Fibroblast of lung (primary cell): Measurements from ENCODE around the gene PPM1H. TPM values are rescaled to one million over a fixed set of nuclear protein-coding genes. Genes with fewer than 3 reads are reported as not detected.

Experiments
- DNase-seq, 2 donors: peaks; one replicate each; pipeline versions ENCODE4 v3.0.0 to v3.0.0-alpha.2; 2010; ENCODE audit warnings: low read depth in 2 of 2
- H2AFZ ChIP-seq: 2 replicates; pipeline ENCODE4 v1.5.1; 2012; ENCODE audit warnings: low read length, control low read depth, inconsistent platforms
- H3K27ac ChIP-seq: 2 replicates; pipeline ENCODE4 v1.5.1; 2011; ENCODE audit warnings: low read length, control low read depth; ENCODE audit not compliant: insufficient read depth
- H3K27me3 ChIP-seq: 2 replicates; pipeline ENCODE4 v1.5.1; 2011; ENCODE audit warnings: mild to moderate bottlenecking, low read length; ENCODE audit not compliant: control insufficient read depth, insufficient read depth
- H3K36me3 ChIP-seq: 2 replicates; pipeline ENCODE4 v1.5.1; 2011; ENCODE audit warnings: low read length; ENCODE audit not compliant: control insufficient read depth, insufficient read depth
- H3K4me1 ChIP-seq: 2 replicates; pipeline ENCODE4 v1.5.1; 2011; ENCODE audit warnings: low read length; ENCODE audit not compliant: control insufficient read depth, insufficient read depth; ENCODE audit errors: extremely low read depth
- H3K4me2 ChIP-seq: 2 replicates; pipeline ENCODE4 v1.5.1; 2011; ENCODE audit warnings: low read length, control low read depth; ENCODE audit not compliant: insufficient read depth; ENCODE audit errors: extremely low read depth
- H3K4me3 ChIP-seq, 4 experiments: fragments of 200-600 bp in 1 of 4; sonication (generic) in 1 of 4; replicated peaks in 1 of 4; 2 replicates each; pipeline ENCODE4 v1.5.1; 2011 to 2016; ENCODE audit warnings: low read length in 4 of 4, low read depth in 3 of 4, mild to moderate bottlenecking in 3 of 4, control low read depth in 2 of 4, inconsistent platforms in 1 of 4, mixed read lengths in 1 of 4; ENCODE audit not compliant: insufficient read depth in 1 of 4; ENCODE audit errors: control extremely low read depth in 1 of 4
- H3K79me2 ChIP-seq: 2 replicates; pipeline ENCODE4 v1.5.1; 2012; ENCODE audit warnings: mild to moderate bottlenecking, low read length, inconsistent platforms; ENCODE audit not compliant: control insufficient read depth, insufficient read depth
- H3K9ac ChIP-seq: 2 replicates; pipeline ENCODE4 v1.5.1; 2011; ENCODE audit warnings: mild to moderate bottlenecking, low read length, control low read depth; ENCODE audit not compliant: insufficient read depth
- H3K9me3 ChIP-seq: 2 replicates; pipeline ENCODE4 v1.5.1; 2012; ENCODE audit warnings: low read depth, low read length; ENCODE audit not compliant: control insufficient read depth, insufficient read depth
- H4K20me1 ChIP-seq: 2 replicates; pipeline ENCODE4 v1.5.1; 2011; ENCODE audit warnings: low read length; ENCODE audit not compliant: control insufficient read depth, insufficient read depth; ENCODE audit errors: extremely low read depth
- EZH2 ChIP-seq: IDR thresholded peaks from 2 replicates; pipeline ENCODE4 v1.5.1; 2012; ENCODE audit warnings: low read length, control low read depth, mild to moderate bottlenecking; ENCODE audit errors: missing control alignments
- polyA plus RNA-seq, 2 donors: library from polyadenylated mRNA; depleted of rRNA in 1 of 2; stranded (reverse) in 1 of 2; unstranded in 1 of 2; fragments of >200 nt; gene quantifications; 2 replicates each; pipeline ENCODE4 v1.2.1, GENCODE V29; 2011 to 2012; ENCODE audit warnings: missing spikeins in 1 of 2
- total RNA-seq: library from RNA; depleted of rRNA; stranded (reverse); fragments of >200 nt; gene quantifications from 2 replicates; pipeline ENCODE4 v1.2.1, GENCODE V29; 2014
- TF ChIP-seq, protein P1 (sequence below), 2 donors: IDR thresholded peaks in 1 of 2; conservative IDR thresholded peaks in 1 of 2; 1 replicate in 1 of 2; 2 replicates in 1 of 2; pipeline ENCODE4 v1.5.1; 2011 to 2012; ENCODE audit warnings: low read length in 2 of 2, control low read depth in 1 of 2, inconsistent platforms in 1 of 2, low read depth in 1 of 2, mild to moderate bottlenecking in 1 of 2

PPM1H gene
- total and polyA plus RNA-seq, 2 donors (not counting 1 experiment from before 2014, with no cell fraction given) = 0.57 to 3.1 TPM

DNA sequence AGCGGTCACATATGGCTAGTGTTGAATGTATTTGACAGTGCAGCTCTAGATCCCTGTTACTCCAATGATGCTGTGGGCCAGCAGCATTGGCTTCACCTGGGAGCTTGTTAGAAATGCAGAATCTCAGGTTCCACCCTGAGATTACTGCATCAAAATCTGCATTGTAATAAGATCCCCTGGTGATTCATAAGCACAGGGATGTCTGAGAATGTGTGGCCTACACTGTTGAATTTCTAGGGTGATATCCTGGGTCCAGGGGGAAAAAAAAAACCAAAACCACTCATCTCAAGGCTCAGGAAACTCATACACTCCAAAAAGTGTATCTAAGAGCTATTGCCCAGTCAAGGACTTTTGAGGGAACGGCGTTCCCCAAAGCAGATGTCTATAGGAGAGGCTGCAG is 196.8 kb downstream of the PPM1H start:
- H3K27me3 ChIP-seq = no peaks in the 10 kb centered on the region
- no peaks in the 10 kb centered on the region for H3K36me3 ChIP-seq
- no peaks in the 10 kb centered on the region for H4K20me1 ChIP-seq
- H3K27ac ChIP-seq = no peak overlapping the region
- H3K4me3 ChIP-seq = no peak overlapping the region
- peak in 1 of 2 donors; percentile 72 for DNase-seq
- no peak overlapping the region for H2AFZ ChIP-seq
- H3K4me2 ChIP-seq = no peak overlapping the region
- no peaks in the 10 kb centered on the region for H3K79me2 ChIP-seq
- TF ChIP-seq, protein P1, sequence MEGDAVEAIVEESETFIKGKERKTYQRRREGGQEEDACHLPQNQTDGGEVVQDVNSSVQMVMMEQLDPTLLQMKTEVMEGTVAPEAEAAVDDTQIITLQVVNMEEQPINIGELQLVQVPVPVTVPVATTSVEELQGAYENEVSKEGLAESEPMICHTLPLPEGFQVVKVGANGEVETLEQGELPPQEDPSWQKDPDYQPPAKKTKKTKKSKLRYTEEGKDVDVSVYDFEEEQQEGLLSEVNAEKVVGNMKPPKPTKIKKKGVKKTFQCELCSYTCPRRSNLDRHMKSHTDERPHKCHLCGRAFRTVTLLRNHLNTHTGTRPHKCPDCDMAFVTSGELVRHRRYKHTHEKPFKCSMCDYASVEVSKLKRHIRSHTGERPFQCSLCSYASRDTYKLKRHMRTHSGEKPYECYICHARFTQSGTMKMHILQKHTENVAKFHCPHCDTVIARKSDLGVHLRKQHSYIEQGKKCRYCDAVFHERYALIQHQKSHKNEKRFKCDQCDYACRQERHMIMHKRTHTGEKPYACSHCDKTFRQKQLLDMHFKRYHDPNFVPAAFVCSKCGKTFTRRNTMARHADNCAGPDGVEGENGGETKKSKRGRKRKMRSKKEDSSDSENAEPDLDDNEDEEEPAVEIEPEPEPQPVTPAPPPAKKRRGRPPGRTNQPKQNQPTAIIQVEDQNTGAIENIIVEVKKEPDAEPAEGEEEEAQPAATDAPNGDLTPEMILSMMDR (conservative IDR thresholded peaks at IDR 0.05 in 1 of 2, IDR thresholded peaks at IDR 0.05 in 1 of 2; ENCODE audit: low read depth in 1 of 2, low read length in 2 of 2) = no peak
- no peak for TF ChIP-seq EZH2
- H3K9me3 ChIP-seq = no peaks in the 10 kb centered on the region
- H3K4me1 ChIP-seq = peaks cover 3% of the 10 kb centered on the region
- H3K9ac ChIP-seq = no peak overlapping the region

DNA sequence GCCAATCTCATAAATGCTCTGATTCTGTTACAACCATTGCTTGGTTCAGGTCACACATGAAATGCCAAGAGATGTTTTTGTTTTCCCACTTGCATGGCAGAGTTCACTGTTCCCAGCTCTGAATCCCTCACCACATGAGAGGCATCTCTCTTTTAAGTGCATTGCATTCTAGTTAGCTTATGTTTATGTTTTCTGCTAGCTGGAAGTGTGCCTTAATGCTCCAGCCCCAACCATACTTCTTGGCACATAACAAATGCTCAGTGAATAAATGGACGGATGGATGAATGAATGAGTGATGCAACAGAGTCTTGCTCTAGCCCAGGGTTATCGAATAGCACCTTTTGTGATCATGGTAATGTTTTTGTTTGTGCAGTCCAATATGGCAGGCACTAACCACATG is 197.3 kb downstream of the PPM1H start:
- H3K4me1 ChIP-seq = peaks cover 6% of the 10 kb centered on the region
- no peak overlapping the region for H3K9ac ChIP-seq
- no peak overlapping the region for H2AFZ ChIP-seq
- no peaks in the 10 kb centered on the region for H3K36me3 ChIP-seq
- no peak overlapping the region for H3K4me2 ChIP-seq
- H3K27me3 ChIP-seq = no peaks in the 10 kb centered on the region
- no peaks in the 10 kb centered on the region for H3K79me2 ChIP-seq
- no peaks in the 10 kb centered on the region for H4K20me1 ChIP-seq
- H3K4me3 ChIP-seq = no peak overlapping the region
- TF ChIP-seq, protein P1 (conservative IDR thresholded peaks at IDR 0.05 in 1 of 2, IDR thresholded peaks at IDR 0.05 in 1 of 2; ENCODE audit: low read depth in 1 of 2, low read length in 2 of 2) = no peak
- TF ChIP-seq EZH2 = no peak
- H3K27ac ChIP-seq = no peak overlapping the region
- H3K9me3 ChIP-seq = no peaks in the 10 kb centered on the region
- DNase-seq = peak; percentile 25 to 43

DNA sequence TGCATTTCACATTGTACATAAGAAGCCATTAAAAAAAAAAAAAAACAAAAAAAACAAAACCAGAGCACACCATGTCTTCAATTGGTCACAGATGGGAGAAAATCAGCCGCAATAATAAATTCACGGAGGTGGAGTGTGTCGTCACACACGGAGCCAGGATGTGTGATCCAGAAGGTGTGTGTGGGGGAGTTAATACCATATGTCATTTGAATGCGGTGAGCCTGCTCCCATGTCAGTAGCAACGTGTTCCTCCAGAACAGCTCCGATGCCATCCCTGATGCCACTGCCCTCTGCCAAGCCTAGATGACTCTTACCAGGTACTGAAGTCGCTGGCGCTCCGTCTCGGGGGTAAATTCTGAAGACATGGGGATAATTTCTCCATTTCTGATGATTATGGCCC is 197.8 kb downstream of the PPM1H start:
- no peak overlapping the region for H3K4me2 ChIP-seq
- no peak overlapping the region for H3K9ac ChIP-seq
- H2AFZ ChIP-seq = no peak overlapping the region
- H3K36me3 ChIP-seq = no peaks in the 10 kb centered on the region
- no peak overlapping the region for H3K4me3 ChIP-seq
- H3K9me3 ChIP-seq = no peaks in the 10 kb centered on the region
- H3K4me1 ChIP-seq = peaks cover 9% of the 10 kb centered on the region
- no peaks in the 10 kb centered on the region for H3K27me3 ChIP-seq
- H4K20me1 ChIP-seq = no peaks in the 10 kb centered on the region
- no peak for DNase-seq
- no peak overlapping the region for H3K27ac ChIP-seq
- TF ChIP-seq EZH2 = no peak
- TF ChIP-seq, protein P1 (conservative IDR thresholded peaks at IDR 0.05 in 1 of 2, IDR thresholded peaks at IDR 0.05 in 1 of 2; ENCODE audit: low read depth in 1 of 2, low read length in 2 of 2) = no peak
- H3K79me2 ChIP-seq = no peaks in the 10 kb centered on the region
